Neural cell (in vitro differentiated cells): ENCODE measurements around the gene CYP2W1. TPM values are rescaled to one million over a fixed set of nuclear protein-coding genes. Genes with fewer than 3 reads are reported as not detected.

ENCODE experiments used
- H2AFZ ChIP-seq: fragments of 200-600, 300-800 bp; sonication (generic), shearing (Covaris generic); 2 replicates; pipeline ENCODE4 v1.6.0; 2014; ENCODE audit warnings: low read depth, mild to moderate bottlenecking, antibody characterized with exemption, low read length, moderate library complexity
- H3F3A ChIP-seq: fragments of 200-600 bp; shearing (Covaris generic); 2 replicates; pipeline ENCODE4 v1.6.1; 2016; ENCODE audit warnings: mild to moderate bottlenecking, moderate library complexity, mixed read lengths, antibody characterized with exemption, low read length; ENCODE audit not compliant: insufficient read depth, poor library complexity, severe bottlenecking
- H3K27ac ChIP-seq: fragments of 200-600, 300-800 bp; sonication (generic), shearing (Covaris generic); 2 replicates; pipeline ENCODE4 v1.5.1; 2014; ENCODE audit warnings: mild to moderate bottlenecking, low read length, moderate library complexity
- H3K27me3 ChIP-seq: fragments of 300-800, 200-600 bp; sonication (generic), shearing (Covaris generic); 2 replicates; pipeline ENCODE4 v1.6.0; 2014; ENCODE audit warnings: mild to moderate bottlenecking, low read depth, low read length, moderate library complexity; ENCODE audit not compliant: insufficient read depth
- H3K36me3 ChIP-seq: fragments of 300-800, 200-600 bp; sonication (generic), shearing (Covaris generic); 2 replicates; pipeline ENCODE4 v1.5.1; 2014; ENCODE audit warnings: mild to moderate bottlenecking, antibody characterized with exemption, low read length, moderate library complexity; ENCODE audit not compliant: insufficient read depth
- H3K4me2 ChIP-seq: fragments of 300-800, 200-600 bp; sonication (generic), shearing (Covaris generic); 2 replicates; pipeline ENCODE4 v1.6.0; 2014; ENCODE audit warnings: mild to moderate bottlenecking, low read length
- H3K4me3 ChIP-seq: fragments of 300-800, 200-600 bp; sonication (generic), shearing (Covaris generic); 2 replicates; pipeline ENCODE4 v1.5.1; 2014; ENCODE audit warnings: mild to moderate bottlenecking, low read length, moderate library complexity
- H3K79me2 ChIP-seq: fragments of 200-600 bp; shearing (Covaris generic); replicated peaks from 2 replicates; pipeline ENCODE4 v1.6.0; 2014; ENCODE audit warnings: mild to moderate bottlenecking, low read length, moderate library complexity; ENCODE audit not compliant: insufficient read depth
- H3K9ac ChIP-seq: fragments of 300-800, 200-600 bp; sonication (generic), shearing (Covaris generic); 2 replicates; pipeline ENCODE4 v1.6.1; 2016; ENCODE audit warnings: mild to moderate bottlenecking, low read length, mixed read lengths
- H3K9me2 ChIP-seq: fragments of 200-600 bp; shearing (Covaris generic); 2 replicates; pipeline ENCODE4 v1.6.1; 2016; ENCODE audit warnings: mild to moderate bottlenecking, low read length, mixed read lengths; ENCODE audit not compliant: insufficient read depth
- H3K9me3 ChIP-seq: fragments of 200-600, 300-800 bp; sonication (generic), shearing (Covaris generic); 2 replicates; pipeline ENCODE4 v1.6.1; 2016; ENCODE audit warnings: mild to moderate bottlenecking, mixed run types, low read length, moderate library complexity, mixed read lengths
- H4K20me1 ChIP-seq: fragments of 200-600 bp; shearing (Covaris generic); 2 replicates; pipeline ENCODE4 v1.6.1; 2016; ENCODE audit warnings: mild to moderate bottlenecking, mixed run types; ENCODE audit not compliant: insufficient read depth
- EP300 ChIP-seq: fragments of 450-650 bp; conservative IDR thresholded peaks from 2 replicates; pipeline ENCODE4 v1.6.1; 2014; ENCODE audit warnings: antibody characterized with exemption, mild to moderate bottlenecking, moderate library complexity; ENCODE audit not compliant: poor library complexity, severe bottlenecking
- EZH2 ChIP-seq: fragments of 200-600, 300-800 bp; shearing (Covaris generic), sonication (generic); IDR thresholded peaks from 2 replicates; pipeline ENCODE4 v1.6.1; 2014; ENCODE audit warnings: antibody characterized with exemption, low read length, borderline replicate concordance, mild to moderate bottlenecking; ENCODE audit not compliant: insufficient read depth, poor library complexity, severe bottlenecking
- MXI1 ChIP-seq: fragments of 450-650 bp; conservative IDR thresholded peaks from 2 replicates; pipeline ENCODE4 v1.6.1; 2014; ENCODE audit warnings: antibody characterized with exemption, mild to moderate bottlenecking; ENCODE audit not compliant: poor library complexity, severe bottlenecking
- POLR2AphosphoS5 ChIP-seq: IDR thresholded peaks from 2 replicates; pipeline ENCODE4 v1.6.1; 2012
- RAD21 ChIP-seq: fragments of 450-650 bp; conservative IDR thresholded peaks from 2 replicates; pipeline ENCODE4 v1.6.1; 2014; ENCODE audit warnings: antibody characterized with exemption, mild to moderate bottlenecking, moderate library complexity
- SMC3 ChIP-seq: fragments of 450-650 bp; conservative IDR thresholded peaks from 2 replicates; pipeline ENCODE4 v1.6.1; 2014; ENCODE audit warnings: antibody characterized with exemption, mild to moderate bottlenecking, moderate library complexity; ENCODE audit not compliant: poor library complexity
- TAF1 ChIP-seq: IDR thresholded peaks from 2 replicates; pipeline ENCODE4 v1.6.1; 2012; ENCODE audit warnings: low read depth
- polyA plus RNA-seq: library from polyadenylated mRNA; depleted of rRNA; stranded (reverse); fragments of >200 nt; gene quantifications from 2 replicates; pipeline ENCODE4 v1.2.3, GENCODE V29; 2014
- TF ChIP-seq, protein P1 (sequence below): fragments of 450-650 bp; IDR thresholded peaks from 2 replicates; pipeline ENCODE4 v1.5.1; 2014; ENCODE audit warnings: antibody characterized with exemption, mild to moderate bottlenecking, moderate library complexity; ENCODE audit not compliant: poor library complexity, severe bottlenecking

Gene CYP2W1
- polyA plus RNA-seq, 1 donor from 2014 or later = not detected

DNA sequence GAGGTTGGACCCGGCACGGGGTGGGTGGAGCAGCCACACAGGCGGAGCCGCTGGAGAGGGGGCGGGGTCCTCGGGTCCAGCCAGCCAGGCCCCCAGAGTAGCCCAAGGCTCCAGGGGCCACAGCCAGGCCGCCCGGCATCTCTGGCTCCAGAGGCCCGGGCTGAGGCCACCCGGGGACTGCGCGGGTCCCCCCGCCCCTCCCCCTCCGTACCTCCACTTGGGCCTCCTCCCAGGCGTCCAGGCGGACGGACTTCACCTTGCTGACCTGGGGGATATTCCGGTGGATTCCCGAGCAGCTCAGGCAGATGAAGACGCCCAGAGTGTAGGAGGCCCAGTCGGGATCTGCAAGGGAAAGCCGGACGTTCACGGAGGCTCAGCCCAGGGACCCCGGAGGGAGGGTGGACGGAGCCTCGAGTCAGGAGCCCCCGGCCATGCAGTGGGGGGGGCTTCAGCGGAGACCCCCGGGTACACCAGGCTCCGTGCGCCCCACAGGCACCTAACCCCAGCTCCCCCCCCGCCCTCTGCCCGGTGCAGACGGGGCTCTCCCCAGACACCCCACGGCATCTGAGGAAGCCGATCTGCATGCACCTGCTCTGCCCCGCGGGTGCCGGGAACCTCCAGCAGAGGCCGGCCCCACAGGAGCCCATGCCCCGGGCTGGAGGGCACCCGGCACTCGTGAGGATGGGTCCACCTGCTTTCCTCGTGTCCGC, 47.7 kb upstream of the CYP2W1 start:
- H3K9ac ChIP-seq = no peak overlapping the region
- no peak for TF ChIP-seq EZH2
- no peak for TF ChIP-seq RAD21
- TF ChIP-seq MXI1 = no peak
- TF ChIP-seq SMC3 = no peak
- TF ChIP-seq EP300 = no peak
- no peak for TF ChIP-seq POLR2AphosphoS5
- no peaks in the 10 kb centered on the region for H3K79me2 ChIP-seq
- H3K36me3 ChIP-seq = no peaks in the 10 kb centered on the region
- no peak overlapping the region for H3K4me3 ChIP-seq
- no peak overlapping the region for H3K27ac ChIP-seq
- no peak overlapping the region for H2AFZ ChIP-seq
- no peak overlapping the region for H3K4me2 ChIP-seq
- no peaks in the 10 kb centered on the region for H3K9me3 ChIP-seq
- H3K27me3 ChIP-seq = no peaks in the 10 kb centered on the region
- H4K20me1 ChIP-seq = no peaks in the 10 kb centered on the region
- H3K9me2 ChIP-seq = no peaks in the 10 kb centered on the region
- H3F3A ChIP-seq = no peaks in the 10 kb centered on the region

DNA sequence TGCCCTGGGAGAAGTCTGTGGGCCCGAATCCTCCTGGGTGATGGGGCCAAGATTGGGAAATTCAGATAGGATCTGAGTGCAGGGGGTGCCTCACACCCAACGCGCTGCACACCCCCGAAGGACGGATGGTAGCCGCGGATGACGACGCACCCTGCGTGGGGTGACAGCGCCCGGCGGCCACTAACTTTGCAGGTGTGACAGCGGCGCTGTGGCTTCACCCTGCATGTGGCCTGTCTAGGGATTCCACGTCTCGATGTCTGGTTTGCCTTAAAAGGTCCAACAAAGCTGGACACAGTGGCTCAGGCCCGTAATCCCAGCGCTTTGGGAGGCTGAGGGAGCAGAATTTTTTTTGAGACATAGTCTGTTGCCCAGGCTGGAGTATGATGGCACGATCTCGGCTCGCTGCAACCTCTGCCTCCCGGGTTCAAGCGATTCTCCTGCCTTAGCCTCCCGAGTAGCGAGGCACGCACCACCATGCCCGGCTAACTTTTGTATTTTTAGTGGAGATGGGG, 47.1 kb upstream of the CYP2W1 start:
- Histone ChIP-seq H3K79me2 (no peaks in the 10 kb centered on the region), H2AFZ (no peak overlapping the region), H3K27ac (no peak overlapping the region), H3F3A (no peaks in the 10 kb centered on the region), H3K9me3 (no peaks in the 10 kb centered on the region), H3K9me2 (no peaks in the 10 kb centered on the region), H3K4me3 (no peak overlapping the region), H3K27me3 (no peaks in the 10 kb centered on the region), H4K20me1 (no peaks in the 10 kb centered on the region), H3K9ac (no peak overlapping the region), H3K36me3 (no peaks in the 10 kb centered on the region), H3K4me2 (no peak overlapping the region)
- TF ChIP-seq MXI1 (no peak), SMC3 (no peak), EP300 (no peak), POLR2AphosphoS5 (no peak), TAF1 (no peak)

DNA sequence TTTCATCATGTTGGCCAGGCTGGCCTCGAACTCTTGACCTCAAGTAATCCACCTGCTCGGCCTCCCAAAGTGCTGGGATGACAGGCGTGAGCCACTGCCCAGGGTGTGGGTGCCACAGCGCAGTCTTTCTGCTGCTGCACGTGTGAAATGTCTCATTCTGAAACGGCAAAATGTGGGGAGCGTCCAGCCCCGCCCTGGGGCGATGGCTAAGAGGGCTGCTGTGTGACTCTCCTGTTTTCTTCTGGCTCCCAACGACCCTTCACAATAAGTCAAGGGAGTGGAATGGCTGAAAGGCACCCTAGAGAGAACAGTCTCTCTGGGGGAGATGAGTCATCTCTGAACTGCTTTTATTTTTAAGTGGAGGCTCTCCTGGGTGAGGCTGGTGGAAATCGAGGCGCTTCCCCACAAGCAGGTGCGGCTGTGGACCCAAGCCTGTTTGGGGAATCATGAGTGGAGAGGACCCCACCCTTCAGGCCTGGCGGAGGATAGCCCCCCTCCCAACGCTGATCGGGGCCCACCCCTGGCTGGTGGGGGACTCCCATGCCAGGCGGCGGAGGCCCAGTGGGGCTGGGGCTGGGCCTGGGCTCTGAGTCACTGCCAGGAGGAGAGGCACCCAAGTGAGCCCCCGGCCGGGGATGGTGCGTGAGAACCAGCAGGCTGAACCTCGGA, 46.5 kb upstream of the CYP2W1 start:
- H3F3A ChIP-seq = no peaks in the 10 kb centered on the region
- H3K36me3 ChIP-seq = no peaks in the 10 kb centered on the region
- no peak for TF ChIP-seq SMC3
- no peak for TF ChIP-seq MXI1
- TF ChIP-seq, protein P1, sequence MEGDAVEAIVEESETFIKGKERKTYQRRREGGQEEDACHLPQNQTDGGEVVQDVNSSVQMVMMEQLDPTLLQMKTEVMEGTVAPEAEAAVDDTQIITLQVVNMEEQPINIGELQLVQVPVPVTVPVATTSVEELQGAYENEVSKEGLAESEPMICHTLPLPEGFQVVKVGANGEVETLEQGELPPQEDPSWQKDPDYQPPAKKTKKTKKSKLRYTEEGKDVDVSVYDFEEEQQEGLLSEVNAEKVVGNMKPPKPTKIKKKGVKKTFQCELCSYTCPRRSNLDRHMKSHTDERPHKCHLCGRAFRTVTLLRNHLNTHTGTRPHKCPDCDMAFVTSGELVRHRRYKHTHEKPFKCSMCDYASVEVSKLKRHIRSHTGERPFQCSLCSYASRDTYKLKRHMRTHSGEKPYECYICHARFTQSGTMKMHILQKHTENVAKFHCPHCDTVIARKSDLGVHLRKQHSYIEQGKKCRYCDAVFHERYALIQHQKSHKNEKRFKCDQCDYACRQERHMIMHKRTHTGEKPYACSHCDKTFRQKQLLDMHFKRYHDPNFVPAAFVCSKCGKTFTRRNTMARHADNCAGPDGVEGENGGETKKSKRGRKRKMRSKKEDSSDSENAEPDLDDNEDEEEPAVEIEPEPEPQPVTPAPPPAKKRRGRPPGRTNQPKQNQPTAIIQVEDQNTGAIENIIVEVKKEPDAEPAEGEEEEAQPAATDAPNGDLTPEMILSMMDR = no peak
- no peak for TF ChIP-seq EP300
- TF ChIP-seq RAD21 = no peak
- no peak for TF ChIP-seq POLR2AphosphoS5
- no peaks in the 10 kb centered on the region for H3K9me2 ChIP-seq
- no peaks in the 10 kb centered on the region for H3K79me2 ChIP-seq
- no peak overlapping the region for H3K27ac ChIP-seq
- H2AFZ ChIP-seq = no peak overlapping the region
- H4K20me1 ChIP-seq = no peaks in the 10 kb centered on the region
- H3K9me3 ChIP-seq = no peaks in the 10 kb centered on the region
- no peak overlapping the region for H3K4me3 ChIP-seq
- H3K9ac ChIP-seq = no peak overlapping the region
- H3K4me2 ChIP-seq = no peak overlapping the region
- H3K27me3 ChIP-seq = no peaks in the 10 kb centered on the region
